NOMO-1 treated with dmso at 0.1 percent for 144 hours (cell line): ENCODE data around the gene LRMDA.

Source experiments
- DNase-seq: peaks from one replicate; lab custom pipeline; 2025; ENCODE audit not compliant: unreplicated experiment; lab: John Stamatoyannopoulos, UW

Gene LRMDA

GRCh38 chr10:76548716-76549115 is 1117.3 kb downstream of the LRMDA start:
- no peak for DNase-seq

DNA sequence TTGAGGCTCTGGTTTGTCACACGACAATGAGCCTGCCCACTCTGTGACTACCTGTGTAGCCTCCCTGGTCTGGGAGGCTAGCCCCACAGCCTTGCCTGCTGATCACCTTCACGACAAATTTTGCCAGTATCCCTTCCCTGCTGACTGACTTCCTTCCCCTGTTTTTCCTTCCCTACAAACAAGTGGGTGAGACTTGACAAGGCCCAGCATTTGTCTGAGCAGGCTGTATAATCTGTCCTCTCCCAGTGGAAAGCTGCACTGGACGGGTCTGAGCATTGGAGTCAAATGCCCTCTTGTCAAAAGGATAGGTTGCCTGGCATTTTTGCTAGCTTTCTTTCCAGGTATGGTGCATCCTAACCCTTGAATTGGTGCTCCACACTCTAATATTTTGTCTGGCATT is 1117.7 kb downstream of the LRMDA start:
- DNase-seq: no peak

DNA sequence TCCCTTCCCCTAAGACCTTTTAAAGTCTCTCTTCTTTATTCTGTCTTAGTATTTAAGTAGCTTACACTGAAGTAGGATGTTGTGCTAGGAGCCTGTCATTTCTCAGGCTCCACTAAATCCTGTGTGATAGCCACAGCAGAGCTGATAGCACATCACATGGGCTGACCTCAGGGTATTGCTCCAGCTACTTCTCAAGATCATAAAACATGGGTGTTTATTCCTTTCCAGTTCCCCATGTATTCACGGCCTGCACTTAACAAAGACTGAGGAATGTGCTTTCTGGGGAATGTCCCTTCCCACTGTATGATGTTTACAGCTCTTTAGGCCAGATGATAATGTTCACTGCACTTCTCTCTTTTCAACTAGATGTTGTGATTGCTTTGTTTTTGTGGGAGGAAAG is 1119.4 kb downstream of the LRMDA start:
- DNase-seq: no peak

DNA sequence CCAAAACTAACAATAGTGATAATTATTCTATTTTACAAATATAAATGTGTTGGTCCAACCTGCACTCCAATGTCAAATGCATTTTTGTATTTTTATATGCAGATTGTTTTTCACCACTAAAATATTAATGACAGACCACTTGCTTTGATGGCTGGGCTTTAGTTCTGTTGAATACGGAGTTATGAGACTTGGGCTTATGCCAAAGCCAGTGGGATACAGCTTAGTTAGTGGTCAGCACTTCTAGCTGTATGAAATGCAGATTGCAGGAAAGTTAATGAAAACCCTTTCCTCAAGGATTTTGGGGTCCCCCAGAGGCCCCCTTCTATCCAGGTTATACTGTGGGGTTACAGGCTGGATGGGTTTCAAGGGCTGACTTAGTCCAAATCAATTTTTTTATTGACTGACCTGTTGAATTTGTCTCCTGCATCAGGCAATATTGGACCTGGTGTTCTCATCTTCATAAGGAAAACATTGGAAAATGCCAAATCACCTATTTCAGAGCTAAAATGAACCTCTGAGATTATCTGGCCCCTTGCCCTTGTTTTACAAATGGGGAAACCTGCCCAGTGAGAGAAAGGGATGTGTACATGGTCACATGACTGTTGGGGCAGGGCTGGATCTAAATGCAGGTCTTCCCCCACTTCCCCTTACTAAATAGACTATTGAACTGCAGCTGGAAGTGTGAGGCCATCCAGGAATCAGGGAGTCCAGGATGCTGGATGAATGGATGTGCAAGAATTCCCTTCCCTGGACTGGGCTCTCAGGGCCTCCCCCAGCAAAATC is 1120.9 kb downstream of the LRMDA start:
- no peak for DNase-seq

DNA sequence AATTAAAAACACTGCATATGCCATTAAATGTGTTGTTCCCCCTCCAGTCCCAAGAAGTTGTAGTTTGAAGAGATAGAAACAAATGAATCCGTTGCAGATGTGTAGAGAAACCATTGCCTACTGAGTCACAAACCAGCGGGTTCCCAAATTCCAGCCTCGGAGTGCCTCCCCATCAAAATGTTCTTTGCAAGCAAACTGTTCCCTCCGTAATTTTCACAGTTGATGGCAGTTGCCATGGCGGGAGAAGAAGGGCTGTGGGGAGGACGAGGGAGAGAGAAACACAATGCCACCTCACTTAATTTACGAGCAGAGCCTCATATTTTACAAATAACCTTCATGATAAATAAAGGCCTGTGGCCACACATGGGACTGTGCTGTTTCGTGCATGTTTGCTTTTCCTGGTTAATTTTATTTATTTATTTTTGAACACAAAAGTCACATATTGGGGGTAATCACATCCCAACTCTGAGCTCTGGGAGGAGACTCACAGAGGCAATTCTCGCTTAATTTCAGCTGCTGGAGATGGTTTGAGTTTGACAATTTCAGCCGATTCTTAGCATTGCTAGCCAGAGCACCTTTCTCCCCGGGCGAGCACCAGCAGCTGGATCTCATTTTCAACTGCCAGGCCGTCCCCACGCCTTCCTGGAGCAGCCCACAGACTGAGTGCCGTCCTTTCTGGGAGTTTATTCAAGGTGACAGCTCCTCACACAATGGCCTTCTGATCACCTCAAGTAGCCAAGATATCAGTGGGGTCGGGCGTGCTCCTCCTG is 1122.0 kb downstream of the LRMDA start:
- DNase-seq: no peak

DNA sequence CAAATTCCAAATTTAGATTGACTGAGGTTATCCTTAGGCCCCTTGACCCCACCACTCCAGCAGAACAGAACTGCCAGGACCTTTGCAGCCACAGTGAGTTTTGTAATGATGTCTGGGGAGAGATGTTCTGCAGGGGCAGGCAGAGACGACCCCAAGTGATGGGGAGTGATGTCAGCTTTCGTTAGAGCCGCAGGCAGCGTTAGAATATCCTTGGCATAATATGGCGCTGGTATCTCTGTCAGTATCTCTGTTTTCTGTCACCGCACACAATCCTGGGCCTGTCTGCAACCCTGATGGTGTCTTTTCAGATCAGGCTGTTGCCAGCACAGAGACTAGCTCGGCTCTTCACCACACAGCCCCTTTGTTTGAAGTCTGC is 1122.6 kb downstream of the LRMDA start:
- DNase-seq: no peak

DNA sequence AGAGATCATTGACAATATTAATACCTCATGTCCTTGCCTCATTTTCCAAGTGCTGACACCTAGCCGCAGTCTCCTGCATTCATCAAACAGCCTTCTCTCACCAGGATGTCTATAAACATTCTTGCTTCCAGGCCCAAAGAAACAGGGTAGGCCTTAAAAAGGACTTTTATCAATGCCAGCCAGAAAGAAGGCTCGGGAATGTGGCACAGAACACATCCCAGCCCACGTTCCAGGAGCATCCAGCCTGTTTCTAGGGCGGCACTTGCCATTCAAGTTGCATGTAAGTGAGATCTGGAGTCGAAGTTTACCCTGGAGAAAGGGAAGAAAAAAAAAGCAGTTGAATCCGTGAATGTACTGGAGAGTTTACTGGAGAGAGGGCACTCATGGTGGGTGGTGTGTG is 1123.1 kb downstream of the LRMDA start:
- DNase-seq: no peak

- no peak for DNase-seq
Measured at GRCh38 chr10:76555067-76555670, 1123.7 kb downstream of the LRMDA start.

GRCh38 chr10:76557366-76557765 is 1125.9 kb downstream of the LRMDA start:
- no peak for DNase-seq

- no peak for DNase-seq
Measured at GRCh38 chr10:76558586-76558985, 1127.2 kb downstream of the LRMDA start.

GRCh38 chr10:76558996-76559891 is 1127.8 kb downstream of the LRMDA start:
- no peak for DNase-seq

DNA sequence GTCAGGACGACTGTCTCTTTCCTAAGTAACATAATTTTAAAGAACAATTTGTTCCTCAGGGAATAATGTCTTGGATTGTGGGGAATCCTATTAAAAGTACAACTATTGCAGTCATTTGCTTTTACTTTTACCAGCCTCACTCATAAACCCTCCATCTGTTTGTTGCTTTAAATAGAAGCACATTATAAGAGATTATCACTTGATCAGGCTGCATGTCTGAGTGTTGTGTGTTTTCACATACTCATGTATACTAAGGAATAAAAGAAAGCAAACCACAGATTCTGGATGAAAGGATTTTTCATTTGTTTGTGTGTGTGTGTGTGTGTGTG is 1128.4 kb downstream of the LRMDA start:
- no peak for DNase-seq

- no peak for DNase-seq
Measured at GRCh38 chr10:76560338-76560737, 1128.9 kb downstream of the LRMDA start.

GRCh38 chr10:76563286-76563685 is 1131.9 kb downstream of the LRMDA start:
- DNase-seq: no peak

GRCh38 chr10:76572021-76572420 is 1140.6 kb downstream of the LRMDA start:
- DNase-seq: no peak

DNA sequence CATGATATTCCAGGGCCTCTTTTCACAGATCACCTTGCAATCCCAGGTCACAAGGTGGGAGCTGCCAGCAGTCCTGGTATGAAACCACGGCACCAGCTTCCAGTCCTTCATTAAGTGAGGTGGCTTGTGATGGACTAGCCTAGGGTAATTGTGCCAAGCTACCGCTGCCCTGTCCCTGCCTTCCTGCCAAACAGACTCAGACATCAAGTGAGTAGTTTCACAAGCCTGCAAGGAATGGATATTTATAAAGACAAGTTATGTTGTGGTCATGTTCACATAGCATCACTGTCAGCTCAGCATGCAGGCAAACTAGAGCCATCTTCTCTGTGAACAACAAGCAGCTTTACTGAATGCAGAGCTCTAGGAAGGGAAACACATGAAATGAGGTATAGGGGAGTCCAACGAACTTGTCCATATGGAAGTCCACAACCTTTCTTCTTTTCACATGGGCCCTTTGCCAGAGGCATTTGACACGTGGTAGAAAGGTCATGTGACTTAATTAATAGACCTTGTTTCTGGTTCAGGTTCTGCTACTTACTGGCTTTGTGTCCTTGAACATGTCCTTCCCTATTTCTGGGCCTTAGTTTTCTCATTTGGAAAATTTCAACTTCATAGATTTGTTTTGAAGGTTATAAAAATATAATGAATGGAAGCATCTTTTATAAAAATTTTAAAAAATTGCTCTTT is 1145.0 kb downstream of the LRMDA start:
- DNase-seq: no peak

GRCh38 chr10:76577455-76577854 is 1146.0 kb downstream of the LRMDA start:
- DNase-seq: no peak

- DNase-seq: no peak
Measured at GRCh38 chr10:76581506-76582256, 1150.3 kb downstream of the LRMDA start.

DNA sequence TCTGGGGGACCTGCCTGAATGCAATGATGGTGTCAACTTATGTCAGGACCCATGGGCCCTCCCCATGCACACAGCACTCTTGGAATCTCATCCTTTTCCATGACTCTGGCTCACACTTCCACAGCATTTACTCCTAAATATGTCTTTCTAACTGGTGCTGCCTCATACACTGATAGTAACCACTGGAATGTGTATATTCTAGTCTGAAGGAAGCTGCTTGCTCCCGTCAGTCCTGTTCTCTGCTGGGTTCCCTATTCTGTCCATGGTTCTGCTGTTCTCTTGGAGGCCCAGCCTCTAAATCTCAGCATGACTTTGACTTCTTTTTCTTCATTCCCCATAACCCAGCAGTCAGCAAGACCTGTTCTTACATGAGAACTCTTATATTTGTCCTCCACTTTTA is 1151.1 kb downstream of the LRMDA start:
- no peak for DNase-seq

- no peak for DNase-seq
Measured at GRCh38 chr10:76583711-76584161, 1152.3 kb downstream of the LRMDA start.
